Activated naive CD8-positive, alpha-beta T cell treated with anti-CD3 and anti-CD28 coated beads, Interleukin-2, amount 50 U/mL, for 24 hours (primary cell): ENCODE results near the gene GTF3C2.

Experiments
- ATAC-seq: fragments of 150-1000 bp; cut with Tn5 transposase; one replicate; pipeline ENCODE4 v1.10.0; 2021
- DNase-seq: peaks from one replicate; pipeline ENCODE4 v3.0.0; 2021
- H3K27ac Mint-ChIP-seq: one replicate; pipeline ENCODE4 v1.8.0; 2021; ENCODE audit warnings: mild to moderate bottlenecking, mixed read lengths
- H3K27me3 Mint-ChIP-seq: one replicate; pipeline ENCODE4 v1.8.0; 2021; ENCODE audit warnings: mixed read lengths
- H3K36me3 Mint-ChIP-seq: one replicate; pipeline ENCODE4 v1.8.0; 2021; ENCODE audit warnings: low read depth, mixed read lengths
- H3K4me1 Mint-ChIP-seq: one replicate; pipeline ENCODE4 v1.8.0; 2021; ENCODE audit warnings: mixed read lengths
- H3K4me3 Mint-ChIP-seq: one replicate; pipeline ENCODE4 v1.8.0; 2021; ENCODE audit warnings: mild to moderate bottlenecking, moderate library complexity, mixed read lengths
- H3K9me3 Mint-ChIP-seq: one replicate; pipeline ENCODE4 v1.8.0; 2021; ENCODE audit warnings: mixed read lengths

Gene GTF3C2

DNA sequence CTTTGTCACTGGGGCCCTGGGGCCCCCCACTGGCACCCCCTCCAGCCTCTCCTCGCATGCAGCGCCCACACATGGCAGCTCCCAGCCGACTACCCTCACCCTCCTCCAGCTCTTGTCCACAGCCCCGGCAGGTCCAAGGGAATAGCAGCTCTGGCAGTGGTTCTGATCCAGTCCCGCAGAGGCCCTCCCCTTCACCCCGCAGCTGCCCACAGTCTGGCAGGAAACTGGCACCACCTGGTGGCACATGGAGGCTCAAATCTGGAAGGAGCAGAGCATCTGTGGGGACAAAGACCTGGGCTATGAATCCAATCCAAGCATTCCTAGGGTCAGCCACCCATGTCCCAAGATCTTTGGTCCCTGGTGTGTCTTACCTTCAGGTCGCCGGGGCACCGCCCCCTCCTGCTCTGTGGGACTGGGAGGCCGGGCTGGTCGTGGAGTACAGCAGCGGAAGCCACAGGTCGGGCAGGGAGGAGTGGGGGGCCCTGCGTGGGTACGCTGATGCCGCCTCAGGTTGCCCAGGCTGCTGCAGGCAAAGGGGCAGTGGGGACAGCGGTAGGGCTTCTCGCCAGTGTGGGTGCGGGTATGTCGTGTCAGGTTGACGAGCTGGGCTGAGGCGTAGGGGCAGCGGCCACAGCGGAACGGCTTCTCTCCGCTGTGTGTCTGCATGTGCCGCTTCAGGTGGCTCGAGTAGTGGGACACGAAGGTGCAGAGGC lies 21.7 kb upstream of the GTF3C2 start:
- Mint-ChIP-seq H3K36me3 (peaks cover 57% of the 10 kb centered on the region), H3K4me1 (peaks cover 37% of the 10 kb centered on the region), H3K27ac (peak overlapping the region; percentile 18), H3K27me3 (no peaks in the 10 kb centered on the region), H3K4me3 (no peak overlapping the region), H3K9me3 (no peaks in the 10 kb centered on the region)
- DNase-seq, result no peak
- no peak for ATAC-seq

DNA sequence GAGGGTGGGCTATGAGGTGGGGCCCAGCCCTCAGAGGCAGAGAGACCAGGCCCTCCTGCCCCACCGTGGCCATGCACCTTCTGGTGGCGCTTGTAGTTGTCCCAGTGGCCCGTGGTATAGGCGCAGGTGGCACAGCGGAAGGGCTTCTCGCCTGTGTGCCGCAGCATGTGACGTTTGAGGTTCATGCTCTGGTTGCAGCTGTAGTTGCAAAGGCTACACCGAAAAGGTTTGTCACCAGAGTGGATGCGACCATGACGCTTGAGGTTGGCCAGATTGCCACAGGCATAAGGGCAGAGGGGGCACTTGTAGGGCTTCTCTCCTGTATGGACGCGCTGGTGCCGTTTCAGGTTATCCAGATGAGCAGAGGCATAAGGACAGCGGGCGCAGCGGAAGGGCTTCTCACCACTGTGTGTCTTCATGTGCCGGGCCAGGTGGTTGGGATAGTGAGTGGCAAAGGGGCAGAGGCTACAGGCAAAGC lies 21.1 kb upstream of the GTF3C2 start:
- H3K4me1 Mint-ChIP-seq, result peaks cover 42% of the 10 kb centered on the region
- H3K4me3 Mint-ChIP-seq, result no peak overlapping the region
- H3K36me3 Mint-ChIP-seq, result peaks cover 62% of the 10 kb centered on the region
- no peak for ATAC-seq
- no peaks in the 10 kb centered on the region for H3K27me3 Mint-ChIP-seq
- H3K27ac Mint-ChIP-seq, result no peak overlapping the region
- no peaks in the 10 kb centered on the region for H3K9me3 Mint-ChIP-seq
- DNase-seq, result no peak

DNA sequence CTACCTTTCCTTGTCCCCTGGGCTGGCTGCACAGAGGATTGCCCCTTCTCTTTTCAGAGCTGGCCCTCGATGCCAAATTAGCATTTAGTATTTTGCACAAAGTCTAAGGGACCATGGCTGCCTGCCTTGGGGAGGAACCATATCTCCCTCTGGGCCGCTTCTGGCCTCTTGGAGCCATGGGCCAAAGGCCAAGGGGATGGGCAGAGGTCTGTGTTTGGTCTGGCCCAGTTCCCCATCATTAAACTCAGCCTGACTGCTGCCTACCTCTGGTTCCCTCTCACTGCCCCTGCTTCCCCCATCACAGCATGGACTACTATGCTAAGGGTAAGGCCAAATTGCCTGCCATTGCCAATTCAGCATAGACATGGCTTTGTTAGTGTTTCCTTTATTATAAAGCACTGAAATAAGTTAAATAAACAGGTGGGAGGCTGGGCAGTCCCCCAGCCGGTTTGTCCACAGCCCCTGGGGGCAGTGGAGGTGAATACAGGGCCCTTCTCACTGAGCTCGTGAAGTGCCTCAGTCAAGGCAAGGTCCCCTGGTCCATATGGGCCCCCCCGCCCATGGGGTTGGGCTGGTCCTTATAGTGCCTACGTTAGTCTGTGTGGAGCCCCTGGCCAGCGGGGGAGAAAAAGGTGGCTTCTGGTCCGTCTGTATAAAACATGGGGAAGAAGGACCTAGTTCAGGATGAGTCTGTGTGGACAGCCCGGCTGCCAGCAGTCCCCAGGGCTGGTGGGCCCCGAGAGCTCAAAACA lies 20.5 kb upstream of the GTF3C2 start:
- no peak overlapping the region for H3K4me3 Mint-ChIP-seq
- H3K36me3 Mint-ChIP-seq, result peaks cover 62% of the 10 kb centered on the region
- H3K27ac Mint-ChIP-seq, result peak overlapping the region; percentile 49
- no peaks in the 10 kb centered on the region for H3K9me3 Mint-ChIP-seq
- H3K27me3 Mint-ChIP-seq, result no peaks in the 10 kb centered on the region
- H3K4me1 Mint-ChIP-seq, result peaks cover 47% of the 10 kb centered on the region
- ATAC-seq (no peak), DNase-seq (no peak)

DNA sequence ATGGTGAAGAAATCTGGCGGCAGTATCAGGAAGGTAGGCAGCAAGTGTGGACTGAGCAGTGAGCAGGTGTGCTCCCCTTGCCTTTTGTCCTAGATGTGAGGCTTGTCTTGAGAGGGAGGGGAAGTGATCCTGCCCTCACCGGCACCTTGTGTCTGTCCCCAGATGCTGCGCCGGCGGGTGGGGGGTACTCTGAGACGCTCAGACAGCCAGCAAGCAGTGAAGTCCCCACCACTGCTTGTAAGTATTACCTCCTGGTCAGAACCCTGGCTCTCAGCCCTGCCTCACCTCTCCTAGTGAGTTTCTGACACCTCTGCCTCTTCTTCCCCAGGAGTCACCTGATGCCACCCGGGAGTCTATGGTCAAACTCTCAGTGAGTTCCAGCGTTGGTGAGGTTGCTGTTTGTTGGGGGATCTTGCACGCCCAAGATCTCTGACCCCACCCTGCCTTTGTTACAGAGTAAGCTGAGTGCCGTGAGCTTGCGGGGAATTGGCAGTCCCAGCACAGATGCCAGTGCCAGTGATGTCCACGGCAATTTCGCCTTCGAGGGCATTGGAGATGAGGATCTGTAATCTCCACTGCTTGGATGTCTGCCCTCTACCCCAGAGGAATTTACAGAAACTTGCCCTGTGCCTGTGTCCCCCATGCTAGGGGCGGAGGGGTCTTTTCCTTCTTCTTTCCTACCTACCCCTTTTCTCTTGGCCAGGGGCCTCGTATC lies 19.7 kb upstream of the GTF3C2 start:
- H3K36me3 Mint-ChIP-seq, result peaks cover 62% of the 10 kb centered on the region
- no peak overlapping the region for H3K4me3 Mint-ChIP-seq
- no peak for ATAC-seq
- no peaks in the 10 kb centered on the region for H3K27me3 Mint-ChIP-seq
- H3K9me3 Mint-ChIP-seq, result no peaks in the 10 kb centered on the region
- H3K27ac Mint-ChIP-seq, result no peak overlapping the region
- no peak for DNase-seq
- H3K4me1 Mint-ChIP-seq, result peaks cover 48% of the 10 kb centered on the region

DNA sequence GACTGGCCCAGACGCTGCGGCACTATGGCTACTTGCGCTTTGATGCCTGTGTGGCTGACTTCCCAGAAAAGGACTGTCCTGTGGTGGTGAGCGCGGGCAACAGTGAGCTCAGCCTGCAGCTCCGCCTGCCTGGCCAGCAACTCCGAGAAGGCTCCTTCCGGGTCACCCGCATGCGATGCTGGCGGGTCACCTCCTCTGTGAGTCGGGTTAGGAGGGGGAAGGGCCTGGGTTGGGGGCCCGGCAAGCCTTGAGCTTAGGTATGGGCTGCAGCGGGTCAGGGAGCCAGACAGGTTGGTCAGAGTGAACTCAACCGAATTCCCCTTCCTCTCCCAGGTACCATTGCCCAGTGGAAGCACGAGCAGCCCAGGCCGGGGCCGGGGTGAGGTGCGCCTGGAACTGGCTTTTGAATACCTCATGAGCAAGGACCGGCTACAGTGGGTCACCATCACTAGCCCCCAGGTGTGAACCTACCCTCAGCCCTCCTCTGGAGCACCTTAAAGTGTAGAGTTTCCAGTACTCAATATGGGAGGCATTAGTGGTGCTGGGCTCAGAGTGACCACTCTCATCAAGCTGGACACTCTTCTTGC lies 19.0 kb upstream of the GTF3C2 start:
- ATAC-seq, result no peak
- no peak overlapping the region for H3K27ac Mint-ChIP-seq
- no peak for DNase-seq
- H3K27me3 Mint-ChIP-seq, result no peaks in the 10 kb centered on the region
- no peak overlapping the region for H3K4me3 Mint-ChIP-seq
- H3K36me3 Mint-ChIP-seq, result peaks cover 60% of the 10 kb centered on the region
- H3K4me1 Mint-ChIP-seq, result peaks cover 43% of the 10 kb centered on the region
- H3K9me3 Mint-ChIP-seq, result no peaks in the 10 kb centered on the region

DNA sequence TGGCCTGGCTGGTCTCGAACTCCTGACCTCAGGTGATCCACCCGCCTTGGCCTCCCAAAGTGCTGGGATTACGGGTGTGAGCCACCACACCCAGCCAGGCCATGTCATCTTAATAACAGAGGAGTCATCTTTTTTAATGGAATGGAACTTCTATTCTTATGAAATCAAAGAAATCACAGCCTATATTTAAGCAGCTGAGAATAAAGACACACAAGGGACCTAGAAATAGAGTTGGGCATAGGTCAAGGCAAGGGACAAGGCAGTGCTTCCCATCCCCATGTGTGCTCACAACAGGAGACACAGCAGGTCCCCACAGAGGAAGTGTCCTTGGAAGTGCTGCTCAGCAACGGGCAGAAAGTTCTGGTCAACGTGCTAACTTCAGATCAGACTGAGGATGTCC lies 17.0 kb upstream of the GTF3C2 start:
- Mint-ChIP-seq H3K4me1 (peaks cover 37% of the 10 kb centered on the region), H3K27ac (peak overlapping the region; percentile 42), H3K4me3 (no peak overlapping the region), H3K27me3 (peaks cover 2% of the 10 kb centered on the region), H3K36me3 (peaks cover 55% of the 10 kb centered on the region), H3K9me3 (no peaks in the 10 kb centered on the region)
- ATAC-seq, result no peak
- DNase-seq, result no peak

DNA sequence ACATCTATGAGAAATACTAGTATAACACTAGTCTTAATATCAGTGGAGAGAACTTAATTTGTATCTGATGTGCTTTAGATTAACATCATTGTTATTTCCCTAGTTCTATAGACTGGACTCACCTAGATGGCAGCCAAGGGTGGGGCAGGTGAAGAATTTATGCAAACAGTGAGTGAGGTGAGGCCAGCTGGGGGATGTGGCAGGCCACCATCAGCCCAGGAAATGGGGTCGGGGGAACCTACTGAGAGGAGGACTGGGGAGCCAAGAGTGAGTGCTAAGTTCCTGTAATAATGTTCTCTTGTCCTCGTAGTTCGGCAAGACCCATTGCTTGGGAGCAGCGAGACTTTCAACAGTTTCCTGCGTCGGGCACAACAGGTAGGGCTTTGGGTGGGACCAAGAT lies 16.4 kb upstream of the GTF3C2 start:
- DNase-seq, result no peak
- no peaks in the 10 kb centered on the region for H3K9me3 Mint-ChIP-seq
- H3K27ac Mint-ChIP-seq, result peak overlapping the region; percentile 37
- peaks cover 57% of the 10 kb centered on the region for H3K36me3 Mint-ChIP-seq
- H3K27me3 Mint-ChIP-seq, result peaks cover 2% of the 10 kb centered on the region
- ATAC-seq, result no peak
- peaks cover 38% of the 10 kb centered on the region for H3K4me1 Mint-ChIP-seq
- H3K4me3 Mint-ChIP-seq, result peak overlapping the region; percentile 98

DNA sequence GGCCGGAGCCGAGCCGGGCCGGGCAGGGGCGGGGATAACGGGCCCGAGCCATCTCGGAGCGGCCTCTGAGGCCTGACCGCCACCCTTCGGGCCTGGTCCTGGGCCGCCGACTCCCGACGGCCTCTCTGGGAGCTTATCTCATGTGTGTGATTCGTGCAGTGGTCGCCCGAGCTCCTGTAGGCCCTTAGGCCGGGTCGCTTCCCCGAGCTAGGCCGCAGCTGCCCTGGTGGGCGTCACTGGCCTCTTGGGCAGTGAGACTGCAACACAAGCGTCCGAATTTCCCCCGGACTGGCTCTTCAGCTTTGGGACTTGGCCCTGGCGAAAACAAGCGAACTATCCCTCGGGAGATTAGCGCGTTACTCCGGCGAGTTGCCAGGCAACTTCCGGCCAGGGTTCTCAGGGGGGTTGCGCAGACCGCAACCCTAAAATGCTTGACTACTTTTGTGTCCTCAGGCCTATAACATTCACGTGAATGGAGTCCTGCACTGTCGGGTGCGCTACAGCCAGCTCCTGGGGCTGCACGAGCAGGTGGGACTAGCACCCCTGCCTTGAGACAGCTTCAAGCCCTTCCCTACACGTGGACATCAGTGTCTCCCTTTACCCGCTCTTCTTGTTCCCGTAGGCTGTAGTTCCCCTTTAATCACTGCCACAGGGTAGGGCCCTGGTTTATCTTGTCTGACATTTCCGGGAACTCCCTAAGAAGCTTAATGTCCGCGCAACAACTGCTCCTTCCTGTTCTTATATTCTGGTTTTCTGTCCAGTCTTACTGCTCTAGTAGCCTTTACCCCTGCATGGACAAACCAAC lies 14.5 kb upstream of the GTF3C2 start:
- peaks cover 43% of the 10 kb centered on the region for H3K4me1 Mint-ChIP-seq
- DNase-seq (peak; percentile 41), ATAC-seq (peak; percentile 12)
- peaks cover 59% of the 10 kb centered on the region for H3K36me3 Mint-ChIP-seq
- peaks cover 2% of the 10 kb centered on the region for H3K27me3 Mint-ChIP-seq
- H3K27ac Mint-ChIP-seq, result peak overlapping the region; percentile 99
- H3K9me3 Mint-ChIP-seq, result no peaks in the 10 kb centered on the region
- H3K4me3 Mint-ChIP-seq, result peak overlapping the region; percentile 98

DNA sequence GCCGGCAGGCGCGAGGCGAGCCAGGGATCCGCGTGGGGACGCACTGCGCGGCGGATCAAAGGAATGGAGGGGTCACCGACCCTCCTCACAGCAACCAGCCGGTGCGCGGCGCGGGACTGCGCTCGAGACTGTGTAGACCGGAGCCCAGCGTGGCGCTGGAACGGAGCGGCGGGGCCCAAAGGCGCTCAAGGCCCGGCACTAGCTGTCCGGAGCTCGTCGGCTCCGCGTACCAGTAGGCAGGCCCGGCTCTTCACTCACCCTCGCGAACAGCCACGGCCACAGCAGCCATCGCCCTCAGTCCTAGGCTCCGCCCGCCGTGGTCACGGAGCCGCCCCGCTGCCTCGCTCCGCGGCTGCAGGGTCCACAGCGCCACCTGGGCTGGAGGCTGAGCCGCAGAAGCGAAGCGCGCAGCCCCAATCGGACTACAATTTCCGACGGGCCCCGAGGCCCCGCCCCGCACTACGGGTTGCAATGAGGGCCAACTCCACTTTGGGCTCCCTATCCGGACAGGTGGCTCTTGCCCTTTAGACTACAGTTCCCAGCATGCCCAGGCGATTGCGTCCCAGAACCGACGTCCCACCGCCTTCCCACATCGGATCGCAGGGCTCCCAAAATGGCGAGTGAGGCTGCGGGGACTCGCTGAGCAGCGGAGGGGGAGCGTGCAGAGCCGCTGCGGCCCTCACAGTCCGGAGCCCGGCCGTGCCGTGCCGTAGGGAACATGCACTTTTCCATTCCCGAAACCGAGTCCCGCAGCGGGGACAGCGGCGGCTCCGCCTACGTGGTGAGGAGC lies 13.7 kb upstream of the GTF3C2 start, which contains the start of the genes EIF2B4 and SNX17:
TSS of gene EIF2B4 (minus strand) at position 313 of the 790 bp plus-strand sequence. CDS start at position 289, 24 bp downstream.
TSS of gene SNX17 (plus strand) at position 591 of the 790 bp plus-strand sequence. CDS start at position 719, 128 bp downstream.
- peaks cover 2% of the 10 kb centered on the region for H3K27me3 Mint-ChIP-seq
- H3K36me3 Mint-ChIP-seq, result peaks cover 56% of the 10 kb centered on the region
- peak within 1 kb of the TSS; percentile 98 for H3K4me3 Mint-ChIP-seq
- peaks cover 43% of the 10 kb centered on the region for H3K4me1 Mint-ChIP-seq
- DNase-seq, result peak; percentile 99
- H3K27ac Mint-ChIP-seq, result peak within 1 kb of the TSS; percentile 99
- ATAC-seq, result peak; percentile 96
- H3K9me3 Mint-ChIP-seq, result no peaks in the 10 kb centered on the region

DNA sequence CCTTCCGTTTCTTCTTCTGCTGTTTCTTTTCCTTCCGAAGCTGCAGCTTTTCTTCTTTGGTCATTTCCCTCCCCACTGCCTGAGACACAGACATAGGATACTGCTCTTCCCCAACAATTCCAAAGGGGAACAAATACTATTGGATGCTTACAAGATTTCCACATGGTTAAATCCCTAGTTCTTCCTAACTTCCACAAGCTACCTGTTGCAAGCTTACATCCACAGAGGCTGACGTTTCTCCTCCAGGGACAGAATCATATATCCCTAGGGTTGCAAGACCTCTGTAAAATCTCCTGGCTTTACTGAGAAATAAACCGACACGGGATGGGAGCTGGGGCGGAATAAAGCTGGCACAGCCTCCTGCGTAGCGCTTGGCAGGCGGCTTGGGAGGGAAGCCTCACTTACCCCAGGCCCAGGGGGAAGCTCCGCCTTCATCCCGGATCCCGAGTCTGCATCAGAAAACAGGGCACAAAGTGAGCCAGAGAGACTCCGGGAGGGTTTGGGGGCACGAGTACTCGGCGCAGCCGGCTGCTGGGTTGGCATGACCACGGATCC lies 13.0 kb upstream of the GTF3C2 start:
- peak; percentile 8 for ATAC-seq

DNA sequence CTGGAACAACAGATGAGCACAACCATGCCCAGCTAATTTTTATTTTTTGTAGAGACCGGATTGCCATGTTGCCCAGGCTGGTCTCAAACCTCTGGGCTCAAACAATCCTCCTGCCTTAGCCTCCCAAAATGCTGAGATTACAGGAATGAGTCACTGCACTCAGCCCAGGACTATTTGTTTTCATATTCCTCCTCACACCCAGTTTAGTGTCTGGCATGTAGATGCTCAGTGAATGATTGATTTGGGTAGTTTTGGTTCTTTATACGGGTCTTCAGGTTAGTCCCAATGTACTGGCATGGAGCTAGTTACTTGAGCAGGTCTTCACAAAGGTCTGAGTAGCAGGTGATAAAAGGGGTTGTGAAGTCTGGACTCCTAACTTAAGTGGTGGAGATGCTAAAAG lies 7.4 kb upstream of the GTF3C2 start:
- Mint-ChIP-seq H3K27ac (peak overlapping the region; percentile 36), H3K27me3 (no peaks in the 10 kb centered on the region), H3K4me1 (peaks cover 11% of the 10 kb centered on the region), H3K4me3 (no peak overlapping the region), H3K9me3 (no peaks in the 10 kb centered on the region), H3K36me3 (peaks cover 41% of the 10 kb centered on the region)
- ATAC-seq (no peak), DNase-seq (no peak)

More for the DNA sequence above, 13.0 kb upstream of the GTF3C2 start:
- DNase-seq, result no peak
- Mint-ChIP-seq H3K4me3 (peak overlapping the region; percentile 98), H3K9me3 (no peaks in the 10 kb centered on the region), H3K4me1 (peaks cover 43% of the 10 kb centered on the region), H3K27me3 (peaks cover 2% of the 10 kb centered on the region), H3K27ac (peak overlapping the region; percentile 99), H3K36me3 (peaks cover 53% of the 10 kb centered on the region)

DNA sequence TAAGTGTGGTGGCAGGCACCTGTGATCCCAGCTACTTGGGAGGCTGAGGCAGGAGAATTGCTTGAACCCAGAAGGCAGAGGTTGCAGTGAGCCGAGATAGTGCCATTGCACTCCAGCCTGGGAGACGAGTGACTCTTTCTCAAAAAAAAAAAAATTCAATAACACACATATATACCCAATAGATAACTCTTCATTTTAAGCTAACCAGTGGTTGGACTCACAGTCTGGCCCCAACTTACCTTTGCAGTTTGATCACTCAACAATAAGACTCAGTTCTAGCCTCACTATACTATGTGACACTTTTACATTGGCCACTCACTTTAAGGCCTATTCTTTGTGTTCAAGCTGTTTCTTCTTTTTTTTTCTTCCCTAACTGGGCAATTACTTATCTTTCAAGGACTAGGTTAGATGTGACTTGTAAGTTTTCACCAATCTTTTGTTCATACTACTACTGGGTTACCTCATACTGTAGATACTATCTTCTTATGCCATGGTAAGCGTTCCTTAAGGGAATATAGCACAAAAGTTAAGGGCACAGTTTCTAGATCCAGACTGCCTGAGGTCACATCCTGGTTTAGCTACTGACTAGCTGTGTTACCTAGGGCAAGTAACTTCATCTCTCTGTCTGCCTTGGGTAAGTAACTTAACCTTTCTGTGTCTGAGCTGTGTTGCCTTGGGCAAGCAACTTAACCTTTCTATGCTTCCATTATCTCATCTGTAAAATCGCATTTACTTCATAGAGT lies 6.3 kb upstream of the GTF3C2 start:
- DNase-seq, result no peak
- Mint-ChIP-seq H3K27ac (peak overlapping the region; percentile 20), H3K27me3 (no peaks in the 10 kb centered on the region), H3K9me3 (no peaks in the 10 kb centered on the region), H3K4me1 (peaks cover 13% of the 10 kb centered on the region), H3K4me3 (no peak overlapping the region), H3K36me3 (peaks cover 44% of the 10 kb centered on the region)
- no peak for ATAC-seq
